ENCODE results near the gene C8B.

The C8B gene

DNA sequence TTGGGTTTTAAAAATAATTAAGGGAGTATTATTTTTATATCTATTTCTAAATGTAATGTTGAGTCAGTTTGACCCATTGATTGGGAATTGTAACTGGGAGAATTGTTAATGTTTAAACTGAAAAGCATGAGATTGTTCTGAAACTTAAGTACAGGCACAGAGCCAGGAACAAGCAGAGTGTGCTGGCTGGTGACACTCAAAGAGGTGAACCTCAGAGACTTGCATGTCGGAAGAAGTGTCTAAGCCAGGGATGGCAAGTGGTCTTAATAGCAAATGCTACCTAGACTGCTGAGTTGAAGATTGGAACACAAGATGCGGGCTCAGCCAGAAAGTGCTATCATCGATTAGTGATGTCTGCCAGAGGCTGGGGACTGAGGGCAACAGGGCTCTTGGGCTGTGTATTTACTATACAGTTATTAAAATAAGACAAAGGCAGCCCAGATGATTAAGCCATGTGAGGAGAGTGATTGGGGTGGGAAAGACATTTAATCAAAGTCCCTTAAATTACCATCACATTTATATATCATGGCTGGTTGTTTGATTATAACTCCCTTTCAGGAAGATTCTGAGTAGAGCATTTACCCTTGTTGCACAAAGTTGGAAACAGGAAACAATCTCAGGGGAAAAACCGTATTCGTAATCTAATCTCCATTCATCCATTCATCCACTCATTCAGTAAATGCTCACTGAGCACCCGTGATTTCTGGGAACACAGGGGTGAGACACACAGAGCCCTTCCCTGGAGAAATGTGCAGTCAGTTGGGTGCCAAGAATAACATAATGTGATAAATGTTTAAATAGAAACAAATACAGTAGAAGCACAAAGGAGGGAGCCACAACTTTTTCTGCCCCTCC lies 68.4 kb downstream of the C8B start:
- DNase-seq (ENCODE audit: low spot score) = no peak

DNA sequence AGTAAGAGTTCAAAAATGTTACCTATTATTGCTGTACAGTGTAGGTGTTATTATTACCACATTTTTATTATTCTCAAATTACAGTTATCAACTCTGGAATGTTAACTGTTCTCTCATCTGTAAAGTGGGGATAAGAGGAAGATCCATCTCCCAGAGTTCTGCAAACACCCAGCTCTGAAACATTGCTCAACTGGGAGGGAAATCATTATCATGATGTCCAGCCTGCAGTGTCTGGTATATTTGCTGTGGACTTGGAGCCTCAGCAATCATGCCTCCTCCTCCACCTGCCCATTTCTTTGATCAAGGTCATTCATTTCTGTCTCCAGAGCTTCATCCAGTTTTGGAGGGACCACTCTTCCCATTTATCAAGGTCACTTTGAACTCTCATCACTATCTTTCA lies 71.8 kb downstream of the C8B start:
- no peak for DNase-seq (ENCODE audit: low spot score)

DNA sequence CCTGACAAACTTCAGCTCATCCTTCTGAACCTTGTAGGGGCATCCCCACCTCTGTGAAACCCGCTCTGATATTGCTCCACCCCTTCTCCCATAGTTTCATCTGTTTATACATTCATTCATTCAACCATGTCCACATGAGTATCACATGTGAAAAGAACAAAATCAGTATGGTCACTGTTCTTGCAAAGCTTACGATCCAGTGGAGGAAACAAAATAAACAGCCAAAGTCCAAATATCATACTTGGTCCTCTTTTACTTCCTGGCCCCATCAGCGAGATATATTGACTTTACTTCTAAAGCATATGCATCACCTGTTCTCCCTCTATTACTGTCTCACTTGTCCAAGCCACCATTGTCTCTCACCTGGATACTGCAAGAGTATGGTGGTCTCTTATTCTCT lies 75.6 kb downstream of the C8B start:
- no peak for DNase-seq (ENCODE audit: low spot score)

DNA sequence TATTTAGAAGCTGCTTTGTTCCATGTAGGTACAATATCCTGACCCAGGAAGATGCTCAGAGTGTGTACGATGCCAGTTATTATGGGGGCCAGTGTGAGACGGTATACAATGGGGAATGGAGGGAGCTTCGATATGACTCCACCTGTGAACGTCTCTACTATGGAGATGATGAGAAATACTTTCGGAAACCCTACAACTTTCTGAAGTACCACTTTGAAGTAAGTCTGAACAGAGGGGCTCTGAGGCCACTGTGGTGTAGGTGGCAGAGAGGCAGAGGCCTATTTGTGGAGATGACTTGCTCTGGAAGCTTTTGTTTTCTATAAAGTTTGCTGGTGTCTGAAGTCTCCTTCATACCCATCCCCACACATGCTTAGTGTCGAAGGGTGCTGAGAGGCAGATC lies 84.4 kb downstream of the C8B start:
- DNase-seq (ENCODE audit: low spot score) = no peak

DNA sequence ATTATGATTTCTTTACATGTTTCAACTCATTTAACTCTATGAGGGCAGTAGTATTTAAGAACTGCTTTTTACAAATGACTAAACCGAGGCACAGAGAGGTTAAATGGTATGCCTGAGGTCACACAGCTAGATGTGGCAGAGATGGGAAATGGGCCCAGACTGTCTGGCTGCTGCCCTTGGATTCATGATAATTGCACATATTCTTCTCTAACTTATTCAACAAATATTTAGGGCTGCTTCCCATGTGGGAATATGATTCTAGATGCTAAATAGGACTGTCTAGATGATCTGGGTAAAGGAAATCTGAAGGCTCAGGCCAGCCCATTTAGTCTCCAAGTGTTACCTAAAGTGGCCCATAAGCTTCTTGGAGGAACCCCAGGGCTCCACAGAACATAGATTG lies 85.0 kb downstream of the C8B start:
- no peak for DNase-seq (ENCODE audit: low spot score)
